Upper lobe of left lung (tissue), 4 donors: Measurements from ENCODE around the gene PPP2R5D.

ENCODE experiments used
- CTCF ChIP-seq, 6 experiments: fragments of 450-650 bp in 4 of 6; fragments of 200-600 bp in 2 of 6; sonication (generic) in 2 of 6; IDR thresholded peaks; one replicate each; pipeline ENCODE4 v1.5.1; 2016 to 2019; ENCODE audit warnings: antibody characterized with exemption in 6 of 6
- POLR2A ChIP-seq, 4 donors: fragments of 450-650 bp; IDR thresholded peaks; one replicate each; pipeline ENCODE4 v1.5.1; 2016 to 2017; ENCODE audit warnings: antibody characterized with exemption in 4 of 4, mild to moderate bottlenecking in 2 of 4
- POLR2AphosphoS5 ChIP-seq, 2 donors: sonication (generic); formaldehyde crosslinking; IDR thresholded peaks; one replicate each; pipeline ENCODE4 v1.5.1; 2017; ENCODE audit warnings: antibody characterized with exemption in 2 of 2

DNA sequence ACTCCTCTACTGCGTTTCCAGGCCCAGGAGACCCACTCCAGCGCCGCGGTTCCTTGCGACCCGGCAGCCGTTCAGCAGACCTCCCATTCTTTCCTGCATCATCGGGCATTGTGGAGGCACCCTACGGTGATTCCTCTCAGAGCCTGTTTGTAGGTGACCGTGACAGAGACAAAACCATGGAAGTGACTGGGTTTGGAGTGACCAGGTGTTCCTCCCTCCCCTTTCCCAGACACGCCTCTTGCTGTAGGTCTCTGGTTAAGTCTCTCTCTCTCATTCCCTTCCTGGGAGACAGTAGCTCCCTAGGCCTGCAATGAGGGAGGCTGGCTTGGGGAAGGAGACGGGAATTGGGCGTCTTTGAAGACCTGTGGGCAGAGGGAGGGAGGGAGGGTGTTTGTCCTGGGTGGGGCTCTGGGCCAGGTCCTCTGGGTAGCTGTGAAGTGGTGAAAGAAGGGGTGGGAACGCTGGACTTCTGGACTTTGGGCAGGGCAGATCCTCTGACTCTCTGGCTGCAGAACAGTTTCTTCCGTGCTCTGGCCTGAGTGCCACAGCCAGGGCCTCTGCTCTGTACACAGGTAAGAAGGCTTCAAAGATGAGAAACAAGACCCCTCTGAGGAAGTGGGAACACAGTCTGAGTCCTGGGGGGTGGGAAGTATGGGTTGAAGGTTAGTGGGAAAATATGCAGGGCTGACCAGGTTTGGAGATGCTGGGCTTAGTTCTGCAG lies 75.8 kb downstream of the PPP2R5D start:
- TF ChIP-seq CTCF (IDR thresholded peaks at IDR 0.05) (no peak), POLR2AphosphoS5 (IDR thresholded peaks at IDR 0.05) (peak in 1 of 2 donors; percentile 27), POLR2A (IDR thresholded peaks at IDR 0.05) (peak in 1 of 4 donors; percentile 17)
